Epidermal melanocyte (primary cell): ENCODE results near the gene SEPTIN7.
A peak's percentile ranks its signal among the peaks of the same experiment; 100 is the strongest.
"Not testable (repeated sequence)": the region's sequence is repeated elsewhere in the genome, so short reads cannot be mapped to it uniquely, and the experiment has no call there.

ENCODE experiments used
- DNase-seq: peaks from one replicate; pipeline ENCODE4 v3.0.0; 2011; ENCODE audit warnings: low spot score; ENCODE audit not compliant: insufficient read length

The SEPTIN7 gene

DNA sequence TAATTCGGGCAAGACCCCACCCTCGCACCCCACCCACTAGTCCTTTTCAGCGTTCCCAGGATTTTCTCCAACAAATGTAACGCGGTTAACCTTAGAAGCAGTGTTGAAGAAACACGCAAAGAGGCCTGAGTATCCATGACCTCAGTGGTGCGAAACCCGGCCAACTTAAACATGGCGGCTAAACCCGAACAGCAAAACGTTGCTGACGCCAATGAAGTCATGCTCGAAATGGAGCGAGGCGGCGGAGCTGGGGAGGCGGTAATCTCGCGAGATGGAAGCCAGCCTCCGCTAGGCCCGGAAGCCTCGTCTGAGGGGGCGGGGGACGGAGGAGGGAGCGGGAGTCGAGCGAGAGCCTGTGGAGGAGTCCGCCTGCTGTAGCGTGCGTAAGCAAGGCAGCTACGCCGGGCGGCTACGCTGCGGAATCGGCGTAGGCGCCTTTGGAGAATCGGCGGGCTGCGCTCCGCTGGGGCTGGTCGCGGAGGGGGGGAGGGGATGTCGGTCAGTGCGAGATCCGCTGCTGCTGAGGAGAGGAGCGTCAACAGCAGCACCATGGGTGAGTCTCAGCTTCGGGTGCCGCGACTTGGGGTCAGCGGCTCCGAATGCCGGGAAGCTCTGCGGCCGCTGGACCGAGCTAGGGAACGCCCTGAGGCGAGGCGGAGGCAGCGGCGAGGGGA lies at the start of gene SEPTIN7:
SEPTIN7 (plus strand) TSS at position 340 of the 674 bp plus-strand sequence; CDS start at position 493, 153 bp downstream.
- DNase-seq, result peak; percentile 90

DNA sequence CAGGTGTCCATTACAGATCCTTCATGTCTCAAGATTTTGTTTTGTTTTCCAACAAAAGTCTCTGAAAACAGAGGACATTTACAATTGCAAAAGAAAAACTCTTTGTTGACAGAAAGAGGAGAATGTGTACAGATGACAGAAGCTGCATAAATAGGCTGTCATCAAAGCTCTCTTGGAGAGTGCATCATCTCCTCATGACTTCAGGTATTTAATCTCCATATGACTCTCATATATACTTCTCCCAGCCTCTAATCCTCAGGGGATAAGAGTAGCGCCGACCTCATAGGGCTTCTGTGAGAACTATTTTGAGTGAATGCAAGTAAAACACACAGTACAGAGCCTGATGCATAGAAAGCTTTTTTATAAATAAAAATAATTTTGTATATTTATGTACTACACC lies 48.1 kb upstream of the SEPTIN7 start:
- no peak for DNase-seq

DNA sequence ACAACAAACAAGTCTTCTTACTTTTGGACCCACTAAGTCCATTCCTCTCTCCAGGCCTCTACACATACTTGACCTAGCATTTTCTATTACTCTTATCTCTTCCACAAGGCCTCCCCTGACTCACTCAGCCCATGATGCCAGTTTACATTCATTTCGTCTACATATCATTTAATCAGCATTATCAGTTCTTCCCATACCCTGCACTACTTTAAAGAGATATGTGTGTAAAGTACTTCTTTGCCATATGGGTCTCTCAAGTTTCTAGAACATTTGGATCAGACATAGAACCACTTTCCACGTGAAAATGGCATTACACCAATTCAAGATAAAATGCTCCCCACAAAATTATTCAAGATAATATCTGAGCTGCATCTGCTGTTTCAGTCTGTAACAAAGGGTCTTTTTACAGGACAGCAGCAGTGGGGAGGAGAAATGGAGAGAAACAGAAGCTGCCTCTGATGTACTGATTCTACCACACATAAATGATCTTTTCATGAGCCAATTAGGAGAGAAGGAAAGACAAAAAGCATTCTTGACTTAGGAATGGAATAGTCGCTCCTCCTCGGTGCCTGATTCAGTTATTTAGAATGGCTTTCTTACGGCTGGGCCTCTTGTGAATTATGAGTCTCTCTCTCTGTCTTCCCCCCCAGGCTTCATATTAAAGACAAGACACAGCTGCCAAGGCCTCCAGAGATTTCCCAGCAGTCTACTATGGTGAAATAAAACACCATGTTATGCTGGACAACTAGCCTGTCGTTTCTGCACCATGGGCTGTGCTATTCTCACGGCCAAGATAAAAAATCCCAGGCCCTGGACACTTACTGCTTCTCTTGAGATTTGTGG lies 46.9 kb upstream of the SEPTIN7 start:
- peak; percentile 28 for DNase-seq

DNA sequence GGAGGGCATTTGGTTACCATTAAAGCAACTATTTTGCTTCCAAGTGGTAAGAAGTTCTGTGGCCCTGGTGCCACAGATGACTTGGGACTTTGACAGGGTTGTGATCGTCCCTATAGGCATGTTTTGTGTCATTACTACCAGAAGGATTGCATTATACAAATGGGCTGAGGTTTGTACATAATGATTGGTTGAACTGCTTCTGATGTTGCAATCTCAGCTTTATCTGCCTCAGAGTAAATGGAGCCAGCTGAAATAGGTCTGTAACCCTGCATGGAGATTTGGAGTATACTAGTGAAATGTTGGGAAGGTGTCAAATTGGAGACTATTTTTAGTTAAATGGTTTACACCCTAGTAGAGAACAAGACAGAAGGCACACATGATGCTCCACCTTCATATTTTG lies 46.1 kb upstream of the SEPTIN7 start:
- no peak for DNase-seq

DNA sequence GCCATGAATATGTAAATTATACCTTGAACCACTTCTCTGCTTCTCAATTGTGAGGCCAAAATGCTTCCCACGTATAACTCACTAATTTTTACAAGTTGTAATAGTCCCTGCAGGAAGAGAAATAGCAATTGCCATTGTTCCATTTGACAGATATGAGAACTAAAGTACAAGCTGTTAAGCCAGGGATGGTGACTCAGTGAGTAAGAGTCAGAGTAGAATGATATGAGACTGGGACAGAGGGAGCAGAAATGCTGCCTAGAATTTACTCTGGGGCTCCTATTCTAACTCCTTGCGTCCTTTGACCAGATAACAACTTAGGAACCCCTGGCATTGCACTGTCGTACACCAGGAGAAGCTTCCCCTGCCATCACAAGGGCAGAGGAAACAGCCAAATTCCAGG lies 45.1 kb upstream of the SEPTIN7 start:
- DNase-seq, result no peak

DNA sequence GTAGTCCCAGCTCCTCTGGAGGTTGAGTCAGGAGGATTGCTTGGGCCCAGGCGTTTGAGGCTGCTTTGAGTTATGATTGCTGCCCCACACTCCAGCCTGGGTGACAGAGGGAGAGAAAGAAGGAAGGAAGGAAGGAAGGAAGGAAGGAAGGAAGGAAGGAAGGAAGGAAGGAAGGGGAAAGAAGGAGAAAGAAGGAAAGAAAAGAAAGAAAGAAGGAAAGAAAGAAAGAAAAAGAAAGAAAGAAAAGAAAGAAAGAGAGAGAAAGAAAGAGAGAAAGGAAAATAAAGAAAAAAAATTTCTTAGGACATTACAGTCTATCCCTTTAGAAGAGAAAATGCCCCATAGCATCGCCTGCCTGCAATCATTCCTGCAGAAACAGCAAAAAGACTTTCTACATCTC lies 44.4 kb upstream of the SEPTIN7 start:
- not testable (repeated sequence) for DNase-seq

DNA sequence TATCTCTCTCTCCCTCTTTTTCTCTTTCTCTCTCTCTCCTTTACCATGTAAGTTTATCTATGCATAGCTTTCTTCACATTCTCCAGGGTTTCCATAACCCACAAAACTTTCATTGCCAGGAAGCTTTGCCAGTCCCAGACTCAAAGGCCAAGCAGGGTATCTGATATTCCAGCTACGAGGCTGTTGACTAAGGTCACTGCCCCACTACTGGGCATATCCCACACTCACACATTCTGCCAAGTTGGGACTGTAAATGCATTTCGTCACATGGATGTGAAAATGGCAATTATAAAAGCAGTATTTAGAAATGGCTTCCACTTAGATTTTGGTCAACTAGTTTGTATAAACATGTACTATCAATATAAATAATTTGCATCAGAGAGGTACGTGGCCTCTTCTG lies 43.3 kb upstream of the SEPTIN7 start:
- no peak for DNase-seq

DNA sequence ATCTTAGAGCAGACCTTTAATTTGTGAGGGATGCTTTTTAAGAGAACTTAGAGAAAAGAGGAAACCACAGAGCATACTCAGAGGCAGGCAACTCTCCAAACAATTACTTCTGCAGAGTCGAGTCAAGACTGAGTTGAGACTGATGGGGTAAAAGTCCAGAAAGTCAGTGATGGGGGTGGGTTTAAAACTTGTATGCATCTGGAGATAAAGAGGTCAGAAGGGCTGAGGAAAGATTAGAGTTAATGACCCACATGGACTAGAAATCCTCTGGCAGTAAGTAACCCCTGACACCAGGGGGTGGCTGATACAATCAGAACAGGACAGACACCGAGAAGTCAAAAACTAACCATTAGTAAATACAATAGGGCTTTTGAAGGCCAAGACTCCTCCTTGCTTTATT lies 42.4 kb upstream of the SEPTIN7 start:
- no peak for DNase-seq

DNA sequence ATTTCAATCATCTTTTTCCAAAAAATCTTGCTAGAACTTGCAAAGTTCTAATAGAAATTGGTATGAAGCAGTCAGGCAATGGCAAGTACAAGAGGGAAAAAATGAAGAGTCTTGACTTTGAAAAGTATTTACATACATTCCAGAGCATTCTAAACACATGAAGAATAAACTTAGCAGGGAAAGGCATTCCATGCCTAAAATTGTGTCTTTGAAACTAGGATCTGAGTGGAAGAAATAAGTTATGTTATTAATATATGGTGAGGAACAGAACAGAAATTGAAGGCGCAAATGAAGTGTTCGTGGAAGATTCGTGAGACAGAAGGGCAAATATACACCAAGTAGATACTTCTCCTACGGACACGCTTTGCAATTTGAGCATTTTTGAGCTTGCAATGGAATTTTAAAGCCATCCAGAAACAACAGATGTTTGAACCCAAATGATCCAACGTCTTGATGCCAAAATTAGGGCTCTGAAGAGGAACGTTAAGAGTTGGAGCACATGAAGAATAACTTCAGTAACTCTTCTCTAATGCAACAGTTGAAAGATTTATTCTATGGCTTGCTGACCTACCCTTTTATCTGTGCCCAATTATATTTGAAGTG lies 40.6 kb upstream of the SEPTIN7 start:
- DNase-seq, result no peak

DNA sequence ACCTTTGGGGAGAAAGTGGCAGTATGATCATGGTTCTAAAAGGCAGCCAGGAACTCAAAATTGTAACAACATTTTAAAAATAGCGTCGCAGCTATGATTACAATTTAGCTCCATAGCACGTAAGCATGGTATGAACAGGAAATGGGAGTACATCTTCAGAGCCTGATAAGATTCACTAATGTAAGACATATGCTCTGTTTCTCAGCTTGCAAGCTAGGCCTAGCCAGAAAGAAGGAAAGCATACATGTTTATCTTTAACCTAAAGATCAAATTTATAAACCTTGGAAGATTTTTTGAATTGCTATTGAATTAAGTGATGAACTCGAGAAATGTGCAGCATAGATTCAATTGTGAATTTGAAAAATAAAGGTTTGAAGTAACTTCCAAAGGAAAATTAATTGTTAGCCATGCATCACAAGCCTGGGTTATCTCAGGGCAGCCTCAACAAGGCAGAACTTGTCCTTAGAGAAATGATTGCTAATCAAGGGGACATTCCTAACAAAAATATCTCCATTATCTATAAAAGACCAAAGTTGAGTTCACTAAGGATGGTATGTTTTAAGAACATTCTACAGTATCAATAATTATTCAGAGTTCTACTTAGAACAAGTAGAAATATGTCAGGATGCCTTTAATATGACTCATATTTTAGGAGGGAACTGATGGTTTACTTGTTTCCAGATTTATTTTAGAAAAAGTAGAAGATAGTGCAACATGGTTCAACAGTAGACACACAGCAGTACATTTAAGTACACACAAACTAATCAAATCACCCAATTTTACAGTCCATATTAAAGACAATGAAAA lies 38.8 kb upstream of the SEPTIN7 start:
- DNase-seq, result no peak

DNA sequence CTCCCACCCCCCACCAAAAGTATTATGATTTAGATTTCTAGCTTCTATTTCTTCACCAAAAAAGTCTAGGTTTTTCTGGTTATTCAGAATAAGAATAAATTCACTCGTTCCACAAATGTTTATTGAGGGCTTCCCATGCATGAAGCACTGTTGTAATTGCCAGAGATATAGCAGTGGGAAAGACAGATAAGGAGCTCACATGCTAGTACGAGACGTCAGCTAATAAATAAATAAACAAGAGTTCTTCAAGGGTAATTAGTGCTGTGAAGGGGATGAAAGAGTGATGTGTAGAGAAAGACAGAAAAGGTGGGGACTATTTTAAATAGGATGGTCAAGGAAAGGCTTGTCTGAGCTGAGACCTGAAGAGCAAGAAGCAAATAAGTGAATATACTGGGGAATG lies 38.1 kb upstream of the SEPTIN7 start:
- no peak for DNase-seq

DNA sequence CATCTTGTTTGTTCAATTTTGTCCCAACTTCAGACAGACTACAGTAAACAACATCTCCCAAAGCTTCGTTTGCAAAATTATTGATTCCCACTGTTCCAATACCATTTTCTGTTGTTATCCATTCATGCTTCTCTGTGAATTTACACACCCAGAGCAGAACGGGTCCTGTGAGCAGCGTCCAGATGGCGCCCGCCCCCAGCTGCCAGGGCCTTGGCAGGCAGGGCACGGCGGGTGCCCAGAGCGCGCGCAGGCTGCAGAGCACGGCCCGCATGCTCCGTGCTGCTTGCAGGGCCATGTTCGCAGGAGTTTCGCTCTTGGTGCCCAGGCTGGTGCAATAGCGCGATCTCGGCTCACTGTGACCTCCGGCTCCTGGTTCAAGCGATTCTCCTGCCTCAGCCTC lies 32.5 kb upstream of the SEPTIN7 start:
- no peak for DNase-seq

DNA sequence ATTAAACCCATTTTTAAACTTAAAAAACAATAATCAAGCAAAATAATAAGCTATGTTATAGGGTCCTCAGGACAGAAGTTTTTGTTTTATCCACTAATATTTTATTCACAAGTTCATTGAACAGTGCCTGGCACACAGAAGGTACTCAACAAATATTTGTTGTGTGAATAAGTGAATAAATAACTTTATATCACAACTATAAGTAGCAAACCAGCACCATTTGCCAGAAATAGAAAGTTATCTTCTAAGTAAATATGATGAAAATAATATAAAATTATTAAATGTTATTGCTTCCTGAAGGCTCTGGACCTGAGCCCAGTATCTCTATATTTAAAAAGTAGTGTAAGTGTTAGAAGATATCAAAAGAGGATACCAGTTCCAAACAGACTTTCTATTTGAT lies 29.1 kb upstream of the SEPTIN7 start:
- no peak for DNase-seq

DNA sequence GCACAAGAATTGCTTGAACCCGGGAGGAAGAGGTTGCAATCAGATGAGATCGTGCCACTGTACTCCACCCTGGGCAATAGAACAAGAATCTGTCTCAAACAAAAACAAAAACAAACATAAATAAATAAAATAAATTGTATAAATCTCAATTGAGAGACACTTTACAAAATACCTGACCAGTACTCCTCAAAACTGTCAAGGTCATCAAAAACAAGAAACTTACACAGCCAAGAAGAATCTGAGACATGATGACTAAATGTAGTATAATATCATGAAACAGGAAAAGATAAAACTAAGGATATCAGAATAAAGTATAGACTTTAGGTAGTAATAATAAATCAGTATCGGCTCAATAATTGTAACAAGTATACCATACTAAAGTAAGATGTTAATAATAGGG lies 26.9 kb upstream of the SEPTIN7 start:
- no peak for DNase-seq

DNA sequence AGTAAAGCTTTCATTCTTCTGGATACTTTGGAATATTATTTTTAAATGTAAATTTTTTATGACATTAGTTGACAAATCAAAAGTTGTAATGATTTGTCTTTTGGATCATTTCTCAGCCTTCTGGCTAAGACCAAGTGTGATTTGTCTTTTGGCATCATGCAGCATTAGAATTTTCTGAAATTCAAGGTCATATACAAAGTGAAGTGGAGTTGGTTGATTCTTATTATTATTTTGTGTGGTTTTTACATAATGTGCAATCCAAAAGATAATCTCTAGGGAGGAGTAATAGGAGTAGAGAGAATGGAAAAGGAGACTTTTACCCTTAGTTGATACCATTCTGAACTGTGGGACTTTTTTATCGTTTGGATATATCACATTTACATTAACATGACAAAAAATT lies 24.2 kb upstream of the SEPTIN7 start:
- no peak for DNase-seq

DNA sequence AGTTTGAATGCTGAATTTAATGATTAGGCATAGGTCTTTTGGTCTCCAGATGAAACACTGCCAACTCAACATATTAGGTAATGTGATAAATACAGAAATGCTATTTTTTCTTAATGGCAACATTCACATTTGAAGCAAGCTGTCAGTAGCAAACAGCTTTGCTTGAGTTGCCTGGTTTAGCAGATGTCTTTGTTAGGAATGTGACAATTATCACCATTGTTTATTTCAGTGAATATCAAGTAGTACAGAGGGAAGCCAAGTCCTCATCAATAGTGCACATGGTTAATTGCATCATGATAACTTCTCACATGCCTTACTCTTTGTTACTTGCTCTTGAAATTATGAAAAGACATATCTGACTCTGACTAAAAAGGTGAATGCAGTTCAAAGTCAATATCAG lies 23.7 kb upstream of the SEPTIN7 start:
- no peak for DNase-seq

DNA sequence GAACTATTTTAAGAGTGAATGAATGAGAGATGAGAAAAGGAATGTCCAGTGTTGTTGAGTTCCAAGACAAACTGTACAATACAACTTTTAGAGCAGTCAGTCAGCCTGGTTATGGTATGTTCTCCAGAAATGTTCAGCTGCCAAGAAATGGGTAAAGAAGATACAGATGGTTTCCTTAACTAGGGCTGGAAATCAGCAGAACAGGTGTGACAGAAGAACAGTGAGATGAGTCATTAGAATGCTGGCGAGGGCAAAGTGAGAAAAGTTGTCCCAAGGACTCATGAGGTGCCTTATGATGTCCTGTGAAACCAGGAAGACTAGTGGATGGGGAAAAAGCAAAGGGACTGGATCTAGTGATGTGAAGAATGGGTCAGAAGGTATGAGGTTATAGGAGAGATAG lies 20.8 kb upstream of the SEPTIN7 start:
- no peak for DNase-seq

DNA sequence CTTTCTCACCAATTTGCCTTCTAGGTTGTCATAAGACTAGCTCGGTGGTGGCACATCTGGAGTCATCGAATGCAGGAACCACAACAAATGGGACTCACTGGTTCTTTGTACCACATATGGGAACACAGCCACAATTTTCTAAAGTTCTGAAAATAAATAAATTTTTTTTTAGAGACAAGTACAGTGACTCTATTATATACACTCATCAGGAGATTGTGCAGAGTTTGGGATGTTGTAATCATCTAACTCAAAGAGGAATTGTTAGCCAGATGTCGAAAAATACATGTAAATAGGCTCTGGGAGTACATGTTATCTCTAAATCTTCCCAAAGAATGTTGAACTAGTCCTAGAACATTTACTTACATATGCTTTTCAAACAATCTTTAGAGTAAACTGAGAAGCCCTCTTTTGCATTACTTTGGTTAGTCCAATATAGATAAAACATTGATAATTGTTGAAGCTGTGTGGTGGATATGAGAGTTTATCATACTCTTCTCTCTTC lies 19.6 kb upstream of the SEPTIN7 start:
- peak; percentile 28 for DNase-seq

DNA sequence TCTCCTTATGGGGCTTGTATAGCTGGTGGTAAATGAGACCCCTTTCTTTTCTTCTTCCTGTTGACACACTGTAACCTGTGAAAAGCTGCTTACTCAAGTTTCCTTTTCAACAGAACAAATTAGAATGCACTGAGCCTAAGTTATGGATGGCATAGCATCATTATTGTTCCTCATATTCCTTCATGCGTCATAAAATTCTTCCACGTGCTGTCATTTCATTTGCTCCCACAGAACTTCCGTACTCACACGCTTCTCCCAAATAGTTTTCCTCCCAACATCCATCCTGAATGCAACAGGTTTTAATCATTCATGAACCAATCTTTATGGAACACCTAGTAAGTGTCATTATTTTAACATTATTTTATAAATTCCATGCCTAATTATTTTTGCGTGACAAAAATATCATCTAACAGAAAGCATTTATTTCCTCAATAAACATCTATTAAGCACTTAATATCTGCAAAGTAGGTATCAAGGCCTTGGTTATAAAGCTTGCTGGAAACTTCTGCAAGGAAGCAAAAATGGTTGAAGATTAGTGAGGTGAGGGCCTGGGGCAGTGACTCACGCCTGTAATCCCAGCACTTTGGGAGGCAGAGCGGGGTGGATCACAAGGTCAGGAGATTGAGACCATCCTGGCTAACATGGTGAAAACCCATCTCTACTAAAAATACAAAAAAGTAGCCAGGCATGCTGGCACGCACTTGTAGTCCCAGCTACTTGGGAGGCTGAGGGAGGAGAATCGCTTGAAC lies 18.9 kb upstream of the SEPTIN7 start:
- no peak for DNase-seq

DNA sequence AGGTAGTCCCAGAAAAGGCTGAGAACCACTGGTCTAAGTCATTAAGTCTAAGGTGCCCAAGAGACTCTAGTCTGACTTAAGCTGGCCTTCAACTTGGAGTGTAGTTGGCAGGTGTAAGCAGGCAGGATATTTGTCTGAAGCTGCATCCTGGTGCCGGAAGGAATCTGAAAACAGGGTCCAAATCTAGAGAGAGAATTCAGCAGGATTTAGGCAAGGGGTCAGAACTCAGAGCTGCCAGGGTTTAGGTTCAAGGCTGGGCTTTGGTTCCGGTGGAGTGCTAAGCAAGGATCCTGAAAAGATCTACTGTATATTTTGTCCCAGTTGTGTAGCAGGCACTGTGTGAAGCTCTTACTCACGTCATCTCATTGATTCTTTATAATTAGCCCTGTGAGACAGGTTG lies 16.5 kb upstream of the SEPTIN7 start:
- no peak for DNase-seq

DNA sequence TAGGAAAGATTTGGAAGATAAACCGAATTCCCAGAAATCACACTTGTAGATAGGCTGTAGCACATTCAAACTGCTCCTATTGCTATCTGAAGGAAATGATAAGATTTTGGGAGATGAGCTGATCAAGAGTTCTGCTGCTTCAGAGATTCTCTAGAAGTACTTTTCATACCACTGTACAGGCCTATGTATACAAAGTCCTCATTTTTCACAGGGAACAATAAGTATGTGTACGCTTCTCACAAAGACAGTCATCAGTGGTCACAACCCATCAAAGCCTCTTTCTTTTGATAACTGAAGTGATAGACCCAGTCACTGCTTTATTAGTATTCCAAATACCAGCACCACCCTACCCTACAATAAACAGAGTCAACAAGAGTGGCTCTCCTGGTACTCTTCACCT lies 15.6 kb upstream of the SEPTIN7 start:
- DNase-seq, result no peak
